GM18519 (cell line): Measurements from ENCODE around the gene BIRC5.
A peak's percentile ranks its signal among the peaks of the same experiment; 100 is the strongest.
"Not testable (repeated sequence)": the region's sequence is repeated elsewhere in the genome, so short reads cannot be mapped to it uniquely, and the experiment has no call there.

Experiments
- ATAC-seq: cut with Tn5 transposase; IDR thresholded peaks from one replicate; pipeline ENCODE4 v1.9.1; 2021; ENCODE audit warnings: mild to moderate bottlenecking, moderate library complexity; ENCODE audit not compliant: unreplicated experiment, low FRiP score

BIRC5 gene

DNA sequence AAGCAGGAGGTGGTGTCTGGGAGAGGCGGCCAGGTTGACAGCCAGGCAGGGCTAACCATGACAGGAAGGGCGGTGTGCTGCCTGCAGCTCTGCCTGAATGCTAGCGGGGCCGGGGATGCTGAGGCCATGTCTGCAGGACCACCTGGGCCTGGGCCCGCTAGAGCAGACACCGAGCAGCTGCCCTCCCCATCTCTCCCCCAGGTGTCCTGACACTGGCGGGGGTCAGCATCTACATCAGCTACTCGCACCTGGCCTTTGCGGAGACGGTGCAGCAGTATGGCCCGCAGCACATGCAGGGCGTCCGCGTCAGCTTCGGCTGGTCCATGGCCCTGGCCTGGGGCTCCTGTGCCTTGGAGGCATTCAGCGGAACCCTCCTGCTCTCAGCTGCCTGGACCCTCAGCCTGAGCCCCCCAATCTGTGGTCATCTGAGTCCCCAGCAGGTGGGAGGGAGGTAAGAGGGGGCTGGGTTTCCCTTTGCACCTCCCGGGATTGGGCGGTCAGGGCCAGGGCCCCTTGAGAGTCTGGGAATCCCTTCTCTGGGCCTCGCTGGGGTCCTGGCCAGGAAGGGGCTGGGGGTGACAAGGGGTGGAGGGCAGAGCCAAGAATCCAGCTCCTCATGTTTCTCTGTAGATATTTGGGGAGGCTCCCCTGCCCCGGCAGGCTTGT, 24.9 kb downstream of the BIRC5 start:
- ATAC-seq: no peak

DNA sequence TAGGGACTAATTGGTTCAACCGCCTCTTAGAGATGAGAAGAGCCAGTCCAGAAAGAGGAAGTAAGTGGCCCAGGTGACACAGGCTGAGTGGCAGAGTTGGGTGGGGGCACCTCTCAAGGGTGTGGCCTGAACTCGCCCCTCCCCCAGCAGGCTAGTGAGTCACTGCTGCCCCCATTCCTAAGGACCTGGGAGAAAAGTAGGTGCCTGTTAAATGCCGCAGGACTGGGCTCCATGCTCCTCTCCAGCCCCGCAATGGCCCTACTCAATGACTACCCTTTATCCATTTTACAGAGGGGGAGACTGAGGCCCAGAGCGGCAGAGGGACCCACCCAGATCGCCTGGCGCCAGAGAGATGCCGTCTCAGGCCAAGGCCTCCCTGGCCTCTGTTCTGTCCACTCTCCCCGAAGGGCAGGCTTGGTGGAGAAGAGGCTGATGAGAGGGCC, 25.5 kb downstream of the BIRC5 start:
- ATAC-seq: no peak

- no peak for ATAC-seq
These were observed 26.1 kb downstream of the BIRC5 start for GRCh38 chr17:78240012-78240655.

- no peak for ATAC-seq
These were observed 26.8 kb downstream of the BIRC5 start for GRCh38 chr17:78240839-78241238.

DNA sequence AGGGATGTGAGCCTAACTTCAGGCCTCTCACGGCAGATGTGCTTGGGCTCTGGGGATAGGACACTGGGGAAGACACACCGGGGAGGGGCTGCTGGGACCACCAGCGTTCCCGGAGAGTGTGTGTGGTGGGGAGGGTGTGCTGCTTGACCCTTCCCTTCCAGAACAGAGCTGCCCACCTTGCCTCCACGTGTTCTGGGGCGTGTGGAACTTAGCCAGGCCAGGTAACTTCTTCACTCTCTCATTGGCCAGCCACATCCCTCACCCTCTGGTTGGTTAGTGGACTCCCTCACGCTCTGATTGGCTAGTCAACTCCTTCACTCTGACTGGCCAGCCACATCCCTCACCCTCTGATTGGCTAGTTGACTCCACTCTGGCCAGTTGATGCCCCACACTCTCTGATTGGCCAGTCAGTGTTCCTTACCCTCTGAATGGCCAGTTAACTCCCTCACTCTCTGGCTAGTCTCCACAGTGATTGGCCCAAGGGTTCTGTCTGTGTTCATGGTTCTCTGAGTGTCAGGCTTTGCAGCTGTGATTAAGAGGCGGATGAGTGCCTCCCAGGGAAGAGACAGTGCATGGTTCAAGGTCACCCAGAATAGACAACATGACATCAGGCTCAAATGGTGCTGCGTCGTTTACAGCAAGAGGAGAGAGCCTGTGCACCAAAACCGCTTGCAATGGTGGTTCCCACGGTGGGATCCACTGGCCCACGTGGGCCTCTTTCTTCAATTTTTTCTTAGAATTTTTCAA, 27.4 kb downstream of the BIRC5 start:
- no peak for ATAC-seq

GRCh38 chr17:78242024-78242742, 28.1 kb downstream of the BIRC5 start:
- ATAC-seq: no peak

DNA sequence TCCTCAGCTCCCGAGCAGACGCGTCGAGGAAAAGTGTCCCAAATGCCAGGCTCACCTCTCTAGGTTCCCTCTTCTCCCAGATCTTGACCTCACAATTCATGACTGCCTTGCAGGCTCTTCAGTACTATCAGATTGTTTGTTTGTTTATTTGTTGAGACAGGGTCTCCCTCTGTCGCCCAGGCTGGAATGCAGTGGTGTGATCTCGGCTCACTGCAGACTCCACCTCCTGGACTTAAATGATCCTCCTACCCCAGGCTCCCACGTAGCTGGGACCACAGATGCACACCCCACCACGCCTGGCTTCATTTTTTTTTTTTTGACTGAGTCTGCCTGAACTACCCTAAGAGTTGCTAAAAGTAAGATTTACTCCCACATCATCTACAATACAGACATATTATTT, 33.3 kb downstream of the BIRC5 start:
- no peak for ATAC-seq

- no peak for ATAC-seq
These were observed 34.2 kb downstream of the BIRC5 start for GRCh38 chr17:78248051-78248914.

GRCh38 chr17:78249074-78249817, 35.2 kb downstream of the BIRC5 start:
- no peak for ATAC-seq

- ATAC-seq: no peak
These were observed 36.1 kb downstream of the BIRC5 start for GRCh38 chr17:78249818-78250806.

DNA sequence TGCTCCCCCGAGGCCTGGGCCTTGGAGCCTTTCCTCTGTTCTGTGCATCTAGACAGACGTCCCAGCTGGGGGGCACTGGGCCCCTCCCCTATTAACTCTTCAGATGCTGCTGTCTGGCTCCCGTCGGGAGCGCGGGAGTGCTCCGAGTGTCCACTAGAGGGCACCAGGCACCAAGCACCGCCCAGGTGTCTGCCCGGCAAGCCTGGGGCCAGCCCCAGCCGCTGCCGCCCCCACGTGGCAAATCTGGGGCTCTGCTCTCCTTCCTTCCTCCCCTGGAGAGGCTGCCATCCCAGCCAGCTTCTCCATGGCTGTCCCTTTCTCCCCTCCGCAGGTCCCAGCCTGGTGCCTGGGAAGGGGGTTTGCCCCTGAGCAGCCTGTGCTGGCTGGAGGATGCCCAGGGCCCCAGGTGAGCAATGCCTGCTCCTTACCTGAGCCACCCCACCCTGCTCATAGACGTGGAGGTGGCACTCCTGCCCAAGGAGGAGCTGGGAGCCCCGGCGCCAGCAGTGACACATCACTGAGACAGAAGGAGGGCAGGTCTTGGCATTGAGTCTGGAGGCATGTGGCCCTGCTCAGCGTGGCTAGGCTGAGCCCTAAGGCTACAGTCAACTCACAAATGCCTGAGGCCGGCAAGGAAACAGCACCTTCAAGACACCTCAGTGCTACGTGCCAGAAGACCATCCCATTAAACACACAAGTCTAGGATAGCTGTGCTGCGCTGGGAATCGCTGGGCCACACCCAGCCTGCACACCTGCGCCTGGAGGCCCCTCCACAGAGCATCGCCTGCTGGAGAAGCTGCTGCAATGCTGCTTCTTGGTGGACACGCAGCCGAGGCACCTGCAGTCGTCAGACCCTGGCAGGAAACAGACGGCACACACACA, 37.1 kb downstream of the BIRC5 start:
- peak; percentile 40 for ATAC-seq

DNA sequence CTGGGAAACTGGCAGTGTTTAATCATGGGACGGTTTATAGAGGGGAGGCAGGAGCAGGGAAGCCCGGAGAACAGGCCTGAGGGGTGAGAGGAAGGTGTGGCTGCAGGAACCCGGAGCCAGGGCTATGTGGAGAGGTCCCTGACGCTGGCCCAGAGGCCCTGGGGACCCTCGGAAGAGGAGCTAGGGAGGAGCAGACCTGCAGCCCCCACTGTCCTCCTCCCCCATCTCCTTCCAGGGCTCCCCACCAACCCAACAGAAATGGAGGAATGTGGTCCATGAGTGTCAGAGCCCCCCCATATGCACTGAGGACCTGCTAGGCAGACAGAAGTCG, 37.7 kb downstream of the BIRC5 start:
- no peak for ATAC-seq

GRCh38 chr17:78252111-78252634, 38.1 kb downstream of the BIRC5 start:
- no peak for ATAC-seq

- ATAC-seq: no peak
These were observed 38.9 kb downstream of the BIRC5 start for GRCh38 chr17:78252701-78253635.

DNA sequence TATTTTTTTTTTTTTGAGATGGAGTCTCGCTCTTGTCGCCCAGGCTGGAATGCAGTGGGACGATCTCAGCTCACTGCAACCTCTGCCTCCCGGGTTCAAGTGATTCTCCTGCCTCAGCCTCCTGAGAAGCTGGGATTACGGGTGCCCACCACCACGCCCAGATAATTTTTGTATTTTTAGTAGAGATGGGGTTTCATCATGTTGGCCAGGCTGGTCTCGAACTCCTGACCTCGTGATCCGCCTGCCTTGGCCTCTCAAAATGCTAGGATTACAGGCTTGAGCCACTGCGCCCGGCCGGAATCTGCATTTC, 39.5 kb downstream of the BIRC5 start:
- not testable (repeated sequence) for ATAC-seq

GRCh38 chr17:78253946-78254672, 40.1 kb downstream of the BIRC5 start:
- no peak for ATAC-seq
